ENCODE measurements around the gene LYAR. TPM values are rescaled to one million over a fixed set of nuclear protein-coding genes. Genes with fewer than 3 reads are reported as not detected.

The LYAR gene
- total and polyA plus RNA-seq, 2 donors (not counting 3 experiments of a cell fraction or from before 2014, with no cell fraction given) = 4.2 to 24.6 TPM

DNA sequence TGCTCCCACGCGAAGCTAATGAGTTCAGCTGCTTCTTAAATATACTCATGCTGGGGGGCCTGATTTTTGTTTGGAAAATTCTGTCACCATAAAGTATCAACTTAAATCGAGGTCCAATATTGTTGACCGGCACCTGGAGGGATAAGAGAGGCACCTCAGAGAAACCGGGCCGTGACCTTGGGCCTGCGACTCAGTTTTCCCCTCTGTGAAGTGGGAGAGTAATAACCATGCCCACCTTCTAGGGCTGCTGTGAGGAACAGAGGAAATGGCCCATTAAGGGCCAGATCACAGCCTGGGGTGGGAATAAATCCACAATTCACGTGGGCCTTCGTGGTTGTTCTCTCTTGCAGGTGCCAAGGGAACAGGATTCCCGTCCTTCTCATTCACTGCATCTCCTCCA, 39.5 kb upstream of the LYAR start:
- Histone ChIP-seq H3K27ac (ENCODE audit: insufficient read depth, low read depth, low read length) (no peak overlapping the region), H3K4me2 (ENCODE audit: insufficient read depth, low read length) (no peak overlapping the region), H2AFZ (ENCODE audit: low read depth, low read length) (no peak overlapping the region), H3K4me1 (ENCODE audit: control insufficient read depth, extremely low read depth, insufficient read depth, low read length) (peaks cover 2% of the 10 kb centered on the region), H4K20me1 (replicated peaks; ENCODE audit: control insufficient read depth, extremely low read depth, insufficient read depth, low read length) (no peaks in the 10 kb centered on the region), H3K27me3 (ENCODE audit: control insufficient read depth in 2 of 2, insufficient read depth in 2 of 2, low read length in 2 of 2) (no peaks in the 10 kb centered on the region), H3K9ac (replicated peaks; ENCODE audit: extremely low read depth, insufficient read depth, low read length) (no peak overlapping the region), H3K79me2 (ENCODE audit: control insufficient read depth, insufficient read depth, low read length) (no peaks in the 10 kb centered on the region), H3K9me1 (replicated peaks; ENCODE audit: control insufficient read depth, extremely low read depth, insufficient read depth, low read length) (no peaks in the 10 kb centered on the region), H3K9me3 (replicated peaks; ENCODE audit: control insufficient read depth, insufficient read depth, low read length) (no peaks in the 10 kb centered on the region), H3K4me3 (replicated peaks in 1 of 3; ENCODE audit: insufficient read depth in 1 of 3, low read depth in 1 of 3, low read length in 3 of 3) (no peak overlapping the region), H3K36me3 (ENCODE audit: control insufficient read depth in 2 of 2, extremely low read depth in 1 of 2, insufficient read depth in 2 of 2, low read length in 2 of 2) (no peaks in the 10 kb centered on the region)
- BruUV-seq (replicated peaks) = no TSS peak
- TF ChIP-seq MAX (IDR thresholded peaks at IDR 0.05; ENCODE audit: insufficient read depth, insufficient read length) (no peak), GATA2 (IDR thresholded peaks at IDR 0.05; ENCODE audit: insufficient read depth, insufficient read length, low read depth, low read length) (no peak)
- ChIA-PET POLR2A (no interaction called here), CTCF (interaction anchor here (0.8 to 1.1 kb wide), 2 partner anchors 69 to 78 kb away, joined by 4 to 7 read pairs; no protein-coding TSS in a partner anchor)
- FAIRE-seq = no peak
- intact Hi-C loops (cut with micrococcal nuclease) = no loop called here
- DNase-seq (ENCODE audit: low read depth, low spot score) = no peak
- dilution Hi-C loops (cut with MboI; ENCODE audit: extremely low pct_ligation_motif_present, low sequenced_read_pairs) = no loop called here

DNA sequence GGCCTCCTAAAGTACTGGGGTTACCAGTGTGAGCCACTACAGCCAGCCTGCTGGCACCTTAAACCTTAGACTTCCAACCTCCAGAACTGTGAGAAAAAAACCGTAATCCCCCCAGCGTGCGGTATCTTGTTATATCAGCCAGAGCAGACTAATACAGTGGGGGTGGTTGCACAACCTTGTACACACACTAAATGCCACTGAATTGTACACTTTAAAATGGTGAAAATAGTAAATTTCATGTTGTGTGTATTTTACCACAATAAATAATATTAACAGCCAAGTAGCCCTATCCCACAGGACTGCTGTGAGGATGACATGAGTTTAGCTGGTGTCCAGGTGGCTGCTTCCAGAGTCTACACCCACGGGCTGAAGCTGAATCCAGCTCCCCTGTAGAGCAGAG, 38.9 kb upstream of the LYAR start:
- TF ChIP-seq JUN (IDR thresholded peaks at IDR 0.05; ENCODE audit: borderline replicate concordance, insufficient read depth, insufficient read length, low read depth) (no peak), MAX (IDR thresholded peaks at IDR 0.05; ENCODE audit: insufficient read depth, insufficient read length) (no peak), MYC (IDR thresholded peaks at IDR 0.05; ENCODE audit: low read depth, low read length) (no peak), POLR2A (IDR thresholded peaks at IDR 0.05; ENCODE audit: low read depth, low read length) (no peak), POLR2AphosphoS5 (IDR thresholded peaks at IDR 0.05; ENCODE audit: insufficient read depth, low read depth, low read length) (no peak), EZH2 (IDR thresholded peaks at IDR 0.05; ENCODE audit: borderline replicate concordance, low read depth, low read length, severe bottlenecking) (no peak)
- TF ChIP-seq, protein P1, sequence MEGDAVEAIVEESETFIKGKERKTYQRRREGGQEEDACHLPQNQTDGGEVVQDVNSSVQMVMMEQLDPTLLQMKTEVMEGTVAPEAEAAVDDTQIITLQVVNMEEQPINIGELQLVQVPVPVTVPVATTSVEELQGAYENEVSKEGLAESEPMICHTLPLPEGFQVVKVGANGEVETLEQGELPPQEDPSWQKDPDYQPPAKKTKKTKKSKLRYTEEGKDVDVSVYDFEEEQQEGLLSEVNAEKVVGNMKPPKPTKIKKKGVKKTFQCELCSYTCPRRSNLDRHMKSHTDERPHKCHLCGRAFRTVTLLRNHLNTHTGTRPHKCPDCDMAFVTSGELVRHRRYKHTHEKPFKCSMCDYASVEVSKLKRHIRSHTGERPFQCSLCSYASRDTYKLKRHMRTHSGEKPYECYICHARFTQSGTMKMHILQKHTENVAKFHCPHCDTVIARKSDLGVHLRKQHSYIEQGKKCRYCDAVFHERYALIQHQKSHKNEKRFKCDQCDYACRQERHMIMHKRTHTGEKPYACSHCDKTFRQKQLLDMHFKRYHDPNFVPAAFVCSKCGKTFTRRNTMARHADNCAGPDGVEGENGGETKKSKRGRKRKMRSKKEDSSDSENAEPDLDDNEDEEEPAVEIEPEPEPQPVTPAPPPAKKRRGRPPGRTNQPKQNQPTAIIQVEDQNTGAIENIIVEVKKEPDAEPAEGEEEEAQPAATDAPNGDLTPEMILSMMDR (IDR thresholded peaks at IDR 0.05; ENCODE audit: extremely low read depth in 1 of 2, insufficient read depth in 1 of 2, low read depth in 1 of 2, low read length in 2 of 2) = no peak
- no peak for DNase-seq (ENCODE audit: low read depth, low spot score)
- no peak overlapping the region for H2AFZ ChIP-seq (ENCODE audit: low read depth, low read length)
- no TSS peak for BruUV-seq (replicated peaks)
- CTCF ChIA-PET = interaction anchor here (0.8 to 1.7 kb wide), 5 partner anchors 12 to 81 kb away, joined by 3 to 9 read pairs (median 5); partner anchors contain the start of gene TMEM128
- dilution Hi-C loops (cut with MboI; ENCODE audit: extremely low pct_ligation_motif_present, low sequenced_read_pairs) (no loop called here), intact Hi-C loops (cut with micrococcal nuclease) (no loop called here)
- peaks cover 8% of the 10 kb centered on the region for H3K4me1 ChIP-seq (ENCODE audit: control insufficient read depth, extremely low read depth, insufficient read depth, low read length)
- H3K4me3 ChIP-seq (replicated peaks in 1 of 3; ENCODE audit: insufficient read depth in 1 of 3, low read depth in 1 of 3, low read length in 3 of 3) = no peak overlapping the region
- no peaks in the 10 kb centered on the region for H4K20me1 ChIP-seq (replicated peaks; ENCODE audit: control insufficient read depth, extremely low read depth, insufficient read depth, low read length)
- H3K27me3 ChIP-seq (ENCODE audit: control insufficient read depth in 2 of 2, insufficient read depth in 2 of 2, low read length in 2 of 2) = no peaks in the 10 kb centered on the region
- H3K79me2 ChIP-seq (ENCODE audit: control insufficient read depth, insufficient read depth, low read length) = no peaks in the 10 kb centered on the region
- H3K4me2 ChIP-seq (ENCODE audit: insufficient read depth, low read length) = no peak overlapping the region
- no peaks in the 10 kb centered on the region for H3K9me1 ChIP-seq (replicated peaks; ENCODE audit: control insufficient read depth, extremely low read depth, insufficient read depth, low read length)
- no peaks in the 10 kb centered on the region for H3K9me3 ChIP-seq (replicated peaks; ENCODE audit: control insufficient read depth, insufficient read depth, low read length)
- POLR2A ChIA-PET = no interaction called here
- H3K36me3 ChIP-seq (ENCODE audit: control insufficient read depth in 2 of 2, extremely low read depth in 1 of 2, insufficient read depth in 2 of 2, low read length in 2 of 2) = no peaks in the 10 kb centered on the region
- no peak for FAIRE-seq
- no peak overlapping the region for H3K9ac ChIP-seq (replicated peaks; ENCODE audit: extremely low read depth, insufficient read depth, low read length)
- no peak overlapping the region for H3K27ac ChIP-seq (ENCODE audit: insufficient read depth, low read depth, low read length)
